GM12878 (cell line): Measurements from ENCODE around the gene CROCC. TPM values are rescaled to one million over a fixed set of nuclear protein-coding genes. Genes with fewer than 3 reads are reported as not detected.

Experiments used
- BCL11A ChIP-seq: IDR thresholded peaks from 2 replicates; pipeline ENCODE4 v1.6.1; 2011; ENCODE audit warnings: low read depth, low read length
- CBX5 ChIP-seq: sonication (generic); IDR thresholded peaks from 2 replicates; pipeline ENCODE4 v1.6.1; 2016; ENCODE audit warnings: low read depth, moderate library complexity, mild to moderate bottlenecking, inconsistent platforms
- CTCF ChIP-seq, 3 experiments: IDR thresholded peaks in 2 of 3; conservative IDR thresholded peaks in 1 of 3; 2 replicates each; pipeline ENCODE4 v1.5.1; 2011; ENCODE audit warnings: low read depth in 3 of 3, low read length in 3 of 3, mild to moderate bottlenecking in 3 of 3, control low read depth in 2 of 3, moderate library complexity in 2 of 3, inconsistent platforms in 1 of 3, mixed read lengths in 1 of 3; ENCODE audit not compliant: control insufficient read depth in 2 of 3, insufficient read depth in 1 of 3; ENCODE audit errors: extremely low read depth in 1 of 3
- E4F1 ChIP-seq: fragments of 450-650 bp; IDR thresholded peaks from 2 replicates; pipeline ENCODE4 v1.6.1; 2018; ENCODE audit warnings: borderline replicate concordance, mild to moderate bottlenecking; ENCODE audit not compliant: partially characterized antibody
- EED ChIP-seq: sonication (generic); IDR thresholded peaks from 2 replicates; pipeline ENCODE4 v1.6.1; 2016; ENCODE audit warnings: antibody characterized with exemption, low read depth
- ETV6 ChIP-seq, 2 experiments: fragments of 450-650 bp in 1 of 2; IDR thresholded peaks in 1 of 2; conservative IDR thresholded peaks in 1 of 2; 2 replicates each; pipeline ENCODE4 v1.6.1; 2014; ENCODE audit warnings: antibody characterized with exemption in 1 of 2, borderline replicate concordance in 1 of 2, low read depth in 1 of 2, mild to moderate bottlenecking in 1 of 2, moderate library complexity in 1 of 2
- KLF5 ChIP-seq: fragments of 450-650 bp; IDR thresholded peaks from 2 replicates; pipeline ENCODE4 v1.6.1; 2014; ENCODE audit warnings: mild to moderate bottlenecking; ENCODE audit not compliant: partially characterized antibody
- MAX ChIP-seq: IDR thresholded peaks from 2 replicates; pipeline ENCODE4 v1.6.1; 2012; ENCODE audit warnings: low read depth, low read length, improper control_type of control experiment
- PAX8 ChIP-seq: fragments of 450-650 bp; IDR thresholded peaks from 2 replicates; pipeline ENCODE4 v1.6.1; 2017; ENCODE audit warnings: mild to moderate bottlenecking, moderate library complexity
- PML ChIP-seq: IDR thresholded peaks from 2 replicates; pipeline ENCODE4 v1.6.1; 2012; ENCODE audit warnings: low read length, inconsistent platforms
- PRDM15 ChIP-seq: fragments of 450-650 bp; formaldehyde crosslinking; IDR thresholded peaks from 2 replicates; pipeline ENCODE4 v1.4.0; 2020; ENCODE audit warnings: mild to moderate bottlenecking, moderate library complexity
- RB1 ChIP-seq: fragments of 450-650 bp; formaldehyde crosslinking; IDR thresholded peaks from 2 replicates; pipeline ENCODE4 v1.6.1; 2017; ENCODE audit warnings: mild to moderate bottlenecking, borderline replicate concordance
- RUNX3 ChIP-seq: IDR thresholded peaks from 2 replicates; pipeline ENCODE4 v1.6.1; 2012; ENCODE audit warnings: low read length, inconsistent platforms
- SMAD5 ChIP-seq: IDR thresholded peaks from 2 replicates; pipeline ENCODE4 v1.6.1; 2016; ENCODE audit warnings: antibody characterized with exemption, low read depth
- SP1 ChIP-seq: IDR thresholded peaks from one replicate; pipeline ENCODE4 v1.6.1; 2011; ENCODE audit warnings: low read depth, low read length
- SRF ChIP-seq, 2 experiments: IDR thresholded peaks; 2 replicates each; pipeline ENCODE4 v1.6.1; 2011; ENCODE audit warnings: low read depth in 2 of 2, low read length in 2 of 2, mild to moderate bottlenecking in 1 of 2, moderate library complexity in 1 of 2
- ZNF592 ChIP-seq: fragments of 450-650 bp; IDR thresholded peaks from 2 replicates; pipeline ENCODE4 v1.6.1; 2017; ENCODE audit warnings: mild to moderate bottlenecking, moderate library complexity
- polyA plus RNA-seq, 11 experiments: library from polyadenylated mRNA; depleted of rRNA in 4 of 11; unstranded in 6 of 11; stranded (reverse) in 5 of 11; fragments of >200 nt; fragmentation: Nextera tagmentation in 4 of 11; fragmentation: Illumina TruSeq in 1 of 11; extraction: Ambion mirVana in 4 of 11; extraction: Trizol in 1 of 11; gene quantifications; 1 replicate in 1 of 11; 2 replicates in 10 of 11; pipeline versions ENCODE4 v1.2.1 to v1.2.3, GENCODE V29; 2011 to 2016; ENCODE audit warnings: inconsistent platforms in 2 of 11, missing spikeins in 2 of 11, low read depth in 1 of 11
- total RNA-seq, 4 experiments: library from RNA; depleted of rRNA in 3 of 4; stranded (reverse); fragments of >200 nt in 3 of 4; fragmentation: Illumina TruSeq in 1 of 4; extraction: Trizol in 1 of 4; gene quantifications; 2 replicates each; pipeline versions ENCODE4 v1.2.1 to v1.2.3, GENCODE V29; 2013 to 2021

CROCC gene
- total and polyA plus RNA-seq, 10 of the 15 experiments (the other 5 are each of a cell fraction or from before 2014, with no cell fraction given): 0.04 to 5.5 (median 2.3) TPM

- TF ChIP-seq PAX8 (no peak), ZNF592 (no peak), RUNX3 (peak; percentile 25; the same call in 1 of the 2 replicates), PML (no peak), PRDM15 (CRISPR knock-in tag) (no peak), RB1 (0 out of 2 replicates have a peak, but pooled peaks have one; percentile 43), KLF5 (no peak), CBX5 (no peak), MAX (peak; percentile 50; the same call in 1 of the 2 replicates), SP1 (no peak), EED (peak; percentile 66; the same call in 1 of the 2 replicates), CTCF (IDR thresholded peaks at IDR 0.05 in 2 of 3, conservative IDR thresholded peaks at IDR 0.05 in 1 of 3; ENCODE audit: control insufficient read depth in 2 of 3, extremely low read depth in 1 of 3, insufficient read depth in 1 of 3, low read depth in 3 of 3, low read length in 3 of 3) (peak; percentile 69 to 85 (median 70)), SRF (IDR thresholded peaks at IDR 0.05; ENCODE audit: low read depth in 2 of 2, low read length in 2 of 2) (no peak), E4F1 (no peak), BCL11A (no peak), ETV6 (conservative IDR thresholded peaks at IDR 0.05 in 1 of 2, IDR thresholded peaks at IDR 0.05 in 1 of 2; ENCODE audit: borderline replicate concordance in 1 of 2, low read depth in 1 of 2) (no peak), SMAD5 (no peak)
These were observed 39.0 kb downstream of the CROCC start (continued) for GRCh38 chr1:16960560-16961296.
